ENCODE results near the gene NCBP2.

The NCBP2 gene

GRCh38 chr3:196941729-196942225, 551 bp downstream of the NCBP2 start:
- DNase-seq (ENCODE audit: low spot score): peak; percentile 62

GRCh38 chr3:196938576-196938975, 3.8 kb downstream of the NCBP2 start:
- no peak for DNase-seq (ENCODE audit: low spot score)

DNA sequence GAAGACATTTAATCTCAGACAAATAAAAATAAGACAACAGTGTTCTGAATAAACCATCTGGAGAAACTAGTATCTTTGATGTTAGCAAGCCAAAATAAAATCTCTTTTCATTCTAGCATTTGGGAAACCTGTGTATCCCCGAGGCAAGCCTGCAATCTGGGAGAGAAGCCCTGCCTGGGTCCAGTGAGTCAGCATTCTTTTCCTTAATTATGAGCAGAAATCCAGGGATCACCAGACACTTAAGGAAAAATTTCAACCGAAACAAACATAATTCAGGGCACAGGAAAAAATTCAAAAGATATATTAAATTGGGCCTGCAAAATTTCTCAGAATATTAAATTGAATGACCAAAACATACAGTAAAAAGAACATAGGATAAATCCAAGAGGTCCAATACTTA, 4.2 kb downstream of the NCBP2 start:
- DNase-seq (ENCODE audit: low spot score): no peak

DNA sequence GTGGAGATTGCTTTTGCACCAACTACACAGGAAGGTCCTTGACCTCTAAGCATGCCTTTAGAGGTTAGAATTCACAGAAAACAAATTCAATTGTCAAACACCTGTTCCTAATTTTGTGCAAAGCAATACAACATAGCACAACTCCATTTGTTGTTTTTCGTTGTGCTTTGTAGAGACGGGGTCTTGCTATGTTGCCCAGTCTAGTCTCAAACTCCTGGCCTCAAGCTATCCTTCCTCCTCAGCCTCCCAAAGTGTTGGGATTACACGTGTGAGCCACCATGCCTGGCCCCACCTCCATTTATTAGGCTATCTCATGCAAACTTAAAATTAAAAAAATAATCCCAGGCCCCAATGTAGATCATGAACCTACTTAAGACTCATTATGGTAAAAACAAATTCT, 6.0 kb downstream of the NCBP2 start:
- DNase-seq (ENCODE audit: low spot score): no peak

DNA sequence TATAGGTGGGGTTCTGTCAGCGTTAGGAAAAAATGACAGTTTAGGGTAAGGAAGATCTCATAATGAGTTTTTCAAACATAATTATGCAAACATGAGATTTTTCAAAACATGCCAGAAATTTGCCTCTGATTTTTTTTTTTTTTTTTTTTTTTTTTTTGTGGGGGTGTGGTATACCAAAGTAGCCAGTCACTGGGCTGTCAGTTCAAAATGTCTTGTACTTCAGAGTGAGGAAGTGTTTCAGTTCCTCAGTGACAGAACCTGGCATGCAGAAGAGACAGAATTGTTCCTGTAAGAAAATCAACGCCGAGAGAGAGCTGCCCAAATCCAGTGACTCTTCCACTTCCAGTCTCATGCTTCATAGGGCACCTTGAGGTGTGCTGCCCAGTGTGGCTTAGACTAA, 9.7 kb downstream of the NCBP2 start:
- DNase-seq (ENCODE audit: low spot score): no peak

- DNase-seq (ENCODE audit: low spot score): no peak
Observed at GRCh38 chr3:196931828-196932587, 10.3 kb downstream of the NCBP2 start.

- no peak for DNase-seq (ENCODE audit: low spot score)
Observed at GRCh38 chr3:196931157-196931556, 11.2 kb downstream of the NCBP2 start.

DNA sequence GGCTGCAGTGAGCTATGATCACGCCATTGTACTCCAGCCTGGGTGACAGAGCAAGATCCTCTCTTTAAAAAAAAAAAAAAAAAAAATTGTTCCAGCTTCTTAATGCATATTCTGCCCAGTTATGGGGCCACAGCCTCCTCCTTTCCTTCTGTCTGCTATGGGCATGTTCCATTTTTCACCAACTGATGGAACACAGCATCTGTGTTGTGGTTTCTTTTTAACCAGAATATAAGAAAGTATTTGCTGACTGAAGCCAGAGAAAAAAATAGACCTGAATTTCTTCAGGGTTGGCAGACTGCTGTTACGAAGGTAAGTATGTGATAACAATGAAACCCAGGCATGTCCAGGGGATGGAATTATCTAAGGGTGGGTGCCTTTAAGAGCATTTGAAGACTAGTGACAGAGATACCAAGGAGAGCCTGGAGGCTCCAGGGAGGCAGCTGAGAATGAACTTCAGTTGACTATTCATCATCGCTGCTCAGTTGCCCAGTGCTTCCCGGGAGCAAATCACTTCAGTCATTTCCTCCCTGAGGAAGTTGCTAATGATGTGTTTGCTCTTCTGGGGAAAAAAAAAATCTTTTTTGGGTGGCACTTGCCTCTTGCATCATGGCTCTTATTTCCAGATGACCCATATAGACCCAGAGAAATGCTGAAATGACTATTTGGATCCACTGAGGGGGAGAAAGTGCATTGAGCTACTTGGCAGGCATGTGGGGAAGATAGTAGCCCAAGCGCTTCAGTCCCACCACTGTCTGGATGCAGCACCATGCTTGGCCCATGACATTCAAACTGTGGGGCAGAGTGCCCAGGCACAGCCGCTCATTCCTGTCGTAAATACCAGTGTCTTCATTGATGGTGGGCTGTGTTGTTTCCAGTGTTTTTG, 14.5 kb downstream of the NCBP2 start:
- no peak for DNase-seq (ENCODE audit: low spot score)

- DNase-seq (ENCODE audit: low spot score): no peak
Observed at GRCh38 chr3:196920733-196921132, 21.6 kb downstream of the NCBP2 start.

GRCh38 chr3:196918968-196919367, 23.4 kb downstream of the NCBP2 start:
- DNase-seq (ENCODE audit: low spot score): no peak

DNA sequence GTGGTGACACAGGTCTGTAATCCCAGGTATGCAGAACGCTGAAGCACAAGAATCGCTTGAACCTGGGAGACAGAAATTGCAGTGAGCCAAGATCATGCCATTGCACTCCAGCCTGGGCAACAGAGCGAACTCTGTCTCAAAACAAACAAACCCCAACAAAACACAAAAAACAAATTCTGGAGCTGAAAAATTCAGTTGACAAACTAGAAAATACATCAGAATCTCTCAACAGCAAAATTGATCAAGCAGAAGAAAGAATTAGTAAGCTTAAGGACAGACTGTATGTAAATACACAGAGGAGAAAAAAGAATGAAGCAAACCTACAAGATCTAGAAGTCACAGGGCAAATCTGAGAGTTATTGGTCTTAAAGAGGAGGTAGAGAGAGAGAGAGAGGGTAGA, 25.3 kb downstream of the NCBP2 start:
- no peak for DNase-seq (ENCODE audit: low spot score)

GRCh38 chr3:196916221-196916620, 26.1 kb downstream of the NCBP2 start:
- DNase-seq (ENCODE audit: low spot score): no peak

DNA sequence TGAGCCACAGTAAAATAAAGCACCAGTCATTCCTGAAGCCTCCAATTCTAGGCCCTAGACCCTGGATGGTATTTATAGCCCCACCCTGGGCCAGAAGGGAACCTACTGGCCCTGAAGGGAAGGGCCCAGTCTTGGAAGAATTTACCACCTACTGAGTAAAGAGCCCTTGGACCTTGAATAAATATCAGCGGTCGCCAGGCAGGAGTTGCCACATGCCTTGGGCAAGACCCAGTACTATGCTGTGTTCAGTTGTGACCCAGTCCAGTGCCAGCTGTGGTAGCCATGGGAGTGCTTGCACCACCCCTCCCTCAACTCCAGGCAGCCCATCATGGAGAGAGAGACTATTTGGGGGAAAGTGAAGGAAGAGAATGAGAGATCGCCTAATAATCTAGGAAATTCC, 27.0 kb downstream of the NCBP2 start:
- DNase-seq (ENCODE audit: low spot score): no peak

DNA sequence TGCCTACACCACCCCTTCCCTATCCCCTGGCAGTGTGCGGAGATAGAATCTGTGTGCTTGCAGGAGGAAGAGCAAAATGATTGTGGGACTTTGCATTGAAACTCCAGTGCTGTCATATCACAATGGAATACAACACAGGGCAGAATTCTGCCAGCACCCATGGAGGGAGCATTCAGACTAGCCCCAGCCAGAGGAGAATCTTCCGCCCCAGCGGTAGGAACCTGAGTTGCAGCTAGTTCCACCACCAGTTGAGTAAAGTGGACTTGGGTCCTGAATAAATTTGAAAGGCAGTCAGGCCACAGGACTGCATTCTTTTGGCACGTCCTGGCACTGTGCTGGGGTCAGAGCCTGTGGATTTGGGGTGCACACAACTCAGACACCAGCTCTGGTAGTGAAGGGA, 27.5 kb downstream of the NCBP2 start:
- DNase-seq (ENCODE audit: low spot score): no peak

DNA sequence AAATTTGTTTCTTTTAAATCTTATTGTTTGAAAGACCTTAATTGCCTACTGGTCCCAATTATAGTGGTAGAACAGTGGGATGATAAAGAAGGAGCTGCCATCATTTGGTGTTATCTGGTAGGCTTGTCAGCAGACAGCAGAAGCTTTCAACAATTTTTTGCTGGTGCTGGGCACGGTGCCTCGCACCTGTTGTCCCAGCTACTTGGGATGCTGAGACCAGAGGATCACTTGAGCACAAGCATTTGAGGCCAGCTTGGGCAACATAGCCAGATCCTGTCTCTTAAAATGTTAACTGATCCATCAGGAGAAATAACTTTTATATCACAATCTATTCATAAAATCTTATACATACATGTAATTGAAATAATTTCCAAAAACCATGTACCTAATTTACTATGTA, 38.6 kb downstream of the NCBP2 start:
- DNase-seq (ENCODE audit: low spot score): no peak

GRCh38 chr3:196902296-196902695, 40.0 kb downstream of the NCBP2 start:
- DNase-seq (ENCODE audit: low spot score): no peak

- no peak for DNase-seq (ENCODE audit: low spot score)
Observed at GRCh38 chr3:196901768-196902167, 40.6 kb downstream of the NCBP2 start.

- no peak for DNase-seq (ENCODE audit: low spot score)
Observed at GRCh38 chr3:196896229-196896628, 46.1 kb downstream of the NCBP2 start.

GRCh38 chr3:196894557-196895295, 47.6 kb downstream of the NCBP2 start:
- no peak for DNase-seq (ENCODE audit: low spot score)

DNA sequence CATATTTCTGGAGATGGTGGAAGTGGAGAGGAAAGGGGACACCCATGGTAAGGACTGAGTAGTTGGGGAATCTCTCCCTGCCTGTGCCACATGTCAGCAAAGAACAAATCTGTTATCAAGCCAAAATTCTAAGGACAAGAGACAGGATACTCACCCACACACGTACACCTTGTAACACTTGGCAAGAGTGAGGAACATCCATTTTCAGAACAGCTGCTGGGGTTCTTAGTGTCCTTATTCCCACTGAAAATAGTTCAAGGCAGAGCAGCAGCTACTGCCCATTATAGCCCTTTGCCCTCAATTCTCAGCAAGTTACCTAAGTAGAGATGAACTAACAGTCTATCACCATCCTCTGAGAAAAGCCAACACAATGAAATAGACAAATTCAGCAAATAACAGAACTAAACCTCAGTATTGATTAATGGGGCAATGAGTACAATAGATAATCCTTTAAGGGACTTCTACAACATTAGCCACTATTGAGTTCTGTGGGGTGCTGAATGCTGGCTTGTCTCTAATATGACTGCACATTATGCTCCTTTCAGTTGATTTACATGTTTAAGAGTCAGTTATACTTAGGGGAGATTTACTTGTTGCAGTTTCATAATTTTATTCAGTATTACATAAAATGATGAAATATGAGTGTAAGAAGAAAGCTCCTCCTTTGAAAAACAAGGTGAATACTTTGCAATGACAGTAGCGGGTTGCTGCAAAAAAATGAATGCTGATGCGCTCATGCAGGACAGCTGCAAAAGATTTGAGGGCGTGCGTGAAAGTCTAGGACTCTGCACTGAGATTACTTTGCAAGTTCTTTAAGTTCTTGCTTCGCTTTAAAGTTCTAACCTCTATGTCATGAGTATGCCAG, 52.3 kb downstream of the NCBP2 start:
- no peak for DNase-seq (ENCODE audit: low spot score)

- DNase-seq (ENCODE audit: low spot score): no peak
Observed at GRCh38 chr3:196886144-196886543, 56.2 kb downstream of the NCBP2 start.

Measured in AG20443 (cell line).